GM12875 (cell line): ENCODE results near the gene LARP4B.
A peak's percentile ranks its signal among the peaks of the same experiment; 100 is the strongest.

Experiments
- H3K4me3 ChIP-seq: one replicate; pipeline ENCODE4 v1.5.1; 2011; ENCODE audit warnings: low read depth, low read length, control low read depth
- CTCF ChIP-seq: IDR thresholded peaks from 2 replicates; pipeline ENCODE4 v1.5.1; 2011; ENCODE audit warnings: low read depth, mild to moderate bottlenecking, control low read depth, inconsistent platforms, low read length, moderate library complexity, borderline replicate concordance; ENCODE audit not compliant: insufficient read depth

LARP4B gene

GRCh38 chr10:869171-869570 is 62.3 kb downstream of the LARP4B start:
- TF ChIP-seq CTCF: no peak
- H3K4me3 ChIP-seq: no peak overlapping the region

- H3K4me3 ChIP-seq: no peak overlapping the region
- no peak for TF ChIP-seq CTCF
Measured at GRCh38 chr10:867807-868206, 63.7 kb downstream of the LARP4B start.

- H3K4me3 ChIP-seq: no peak overlapping the region
- no peak for TF ChIP-seq CTCF
Measured at GRCh38 chr10:866577-866941, 64.9 kb downstream of the LARP4B start.

GRCh38 chr10:865924-866576 is 65.5 kb downstream of the LARP4B start:
- no peak overlapping the region for H3K4me3 ChIP-seq
- TF ChIP-seq CTCF: no peak

- TF ChIP-seq CTCF: 0 out of 2 replicates have a peak, but pooled peaks have one; percentile 18
- H3K4me3 ChIP-seq: no peak overlapping the region
Measured at GRCh38 chr10:865257-865656, 66.2 kb downstream of the LARP4B start.

- H3K4me3 ChIP-seq: no peak overlapping the region
- no peak for TF ChIP-seq CTCF
Measured at GRCh38 chr10:860519-860918, 71.0 kb downstream of the LARP4B start.

- no peak overlapping the region for H3K4me3 ChIP-seq
- no peak for TF ChIP-seq CTCF
Measured at GRCh38 chr10:856416-857157, 74.9 kb downstream of the LARP4B start.
